GM06990 (cell line): ENCODE results near the gene TEX19.

Experiments
- DNase-seq: peaks from one replicate; pipeline ENCODE4 v3.0.0-alpha.2; 2011; ENCODE audit not compliant: insufficient read length; ENCODE audit errors: extremely low read depth
- H3K27me3 ChIP-seq: replicated peaks from 2 replicates; pipeline ENCODE4 v1.6.0; 2011; ENCODE audit warnings: low read length; ENCODE audit not compliant: control insufficient read depth, insufficient read depth
- H3K36me3 ChIP-seq: 2 replicates; pipeline ENCODE4 v1.5.1; 2011; ENCODE audit warnings: low read length; ENCODE audit not compliant: control insufficient read depth, insufficient read depth
- H3K4me3 ChIP-seq: replicated peaks from 2 replicates; pipeline ENCODE4 v1.5.1; 2011; ENCODE audit warnings: low read depth, mild to moderate bottlenecking, control low read depth, low read length
- CTCF ChIP-seq: IDR thresholded peaks from 2 replicates; pipeline ENCODE4 v1.5.1; 2011; ENCODE audit warnings: low read length, control low read depth, mild to moderate bottlenecking, inconsistent platforms; ENCODE audit not compliant: insufficient read depth, poor library complexity, severe bottlenecking

The TEX19 gene

DNA sequence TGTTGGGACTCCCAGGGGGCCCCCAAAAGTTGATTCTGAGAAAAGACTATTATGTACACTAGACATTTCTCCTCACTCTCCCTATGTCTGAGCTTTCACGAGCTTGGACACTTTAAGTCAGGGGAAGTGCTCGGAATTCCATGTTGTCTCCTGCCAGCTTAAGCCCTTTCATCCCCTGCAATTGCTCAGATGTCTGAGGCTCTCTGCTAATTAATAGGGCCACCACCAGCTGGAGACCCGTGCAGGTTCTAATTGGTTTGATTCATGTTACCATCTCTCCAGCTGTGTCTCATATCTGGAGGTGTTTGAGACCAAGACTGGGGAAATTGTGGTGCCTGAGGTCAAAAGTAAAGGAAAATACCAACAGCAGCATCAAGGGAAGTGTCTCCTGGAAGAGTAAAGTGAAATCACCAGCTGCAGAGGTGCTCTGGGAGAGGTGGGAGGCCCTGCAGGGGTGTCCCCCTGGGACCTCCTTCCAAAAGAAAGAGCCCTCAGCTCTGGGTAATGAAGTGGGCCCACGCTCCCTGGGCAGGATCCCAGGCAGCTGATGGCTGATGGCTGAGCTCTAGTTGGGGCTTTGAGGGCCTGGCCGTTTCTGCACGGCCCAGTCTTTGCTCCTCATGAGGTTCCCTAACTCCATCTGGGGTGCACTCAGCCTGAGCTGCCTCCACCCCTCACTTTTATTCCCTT lies 6.7 kb downstream of the TEX19 start:
- DNase-seq, result no peak
- Histone ChIP-seq H3K36me3 (no peaks in the 10 kb centered on the region), H3K27me3 (no peaks in the 10 kb centered on the region), H3K4me3 (no peak overlapping the region)
- TF ChIP-seq CTCF, result no peak

DNA sequence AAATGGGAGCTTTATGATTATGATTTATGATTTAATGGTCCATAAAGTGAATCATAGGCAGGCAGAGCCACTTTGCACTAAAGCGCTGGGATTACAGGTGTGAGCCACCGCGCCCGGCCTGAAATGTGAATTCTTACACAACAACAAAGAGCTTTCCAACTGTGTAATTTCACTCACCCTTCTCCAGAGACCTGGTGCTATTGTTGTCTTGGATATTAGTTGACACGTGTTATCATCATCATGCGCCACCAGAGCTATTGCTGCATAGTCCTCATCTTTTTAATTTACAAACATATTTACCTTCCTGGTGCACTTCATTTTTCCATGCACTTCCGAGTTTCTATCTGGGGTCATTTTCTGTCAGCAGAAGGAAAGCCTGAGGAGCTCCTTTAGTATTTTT lies 7.7 kb downstream of the TEX19 start:
- TF ChIP-seq CTCF, result no peak
- Histone ChIP-seq H3K4me3 (no peak overlapping the region), H3K36me3 (no peaks in the 10 kb centered on the region), H3K27me3 (no peaks in the 10 kb centered on the region; the same call in 1 of the 2 replicates)
- no peak for DNase-seq

GRCh38 chr17:82367724-82368524 lies 8.9 kb downstream of the TEX19 start:
- H3K36me3 ChIP-seq, result no peaks in the 10 kb centered on the region
- no peak for DNase-seq
- no peak for TF ChIP-seq CTCF
- no peak overlapping the region for H3K4me3 ChIP-seq
- no peaks in the 10 kb centered on the region; the same call in 1 of the 2 replicates for H3K27me3 ChIP-seq

- Histone ChIP-seq H3K36me3 (no peaks in the 10 kb centered on the region), H3K27me3 (no peaks in the 10 kb centered on the region; the same call in 1 of the 2 replicates), H3K4me3 (no peak overlapping the region)
- no peak for DNase-seq
- no peak for TF ChIP-seq CTCF
Observed at GRCh38 chr17:82369211-82369610, 10.2 kb downstream of the TEX19 start.

DNA sequence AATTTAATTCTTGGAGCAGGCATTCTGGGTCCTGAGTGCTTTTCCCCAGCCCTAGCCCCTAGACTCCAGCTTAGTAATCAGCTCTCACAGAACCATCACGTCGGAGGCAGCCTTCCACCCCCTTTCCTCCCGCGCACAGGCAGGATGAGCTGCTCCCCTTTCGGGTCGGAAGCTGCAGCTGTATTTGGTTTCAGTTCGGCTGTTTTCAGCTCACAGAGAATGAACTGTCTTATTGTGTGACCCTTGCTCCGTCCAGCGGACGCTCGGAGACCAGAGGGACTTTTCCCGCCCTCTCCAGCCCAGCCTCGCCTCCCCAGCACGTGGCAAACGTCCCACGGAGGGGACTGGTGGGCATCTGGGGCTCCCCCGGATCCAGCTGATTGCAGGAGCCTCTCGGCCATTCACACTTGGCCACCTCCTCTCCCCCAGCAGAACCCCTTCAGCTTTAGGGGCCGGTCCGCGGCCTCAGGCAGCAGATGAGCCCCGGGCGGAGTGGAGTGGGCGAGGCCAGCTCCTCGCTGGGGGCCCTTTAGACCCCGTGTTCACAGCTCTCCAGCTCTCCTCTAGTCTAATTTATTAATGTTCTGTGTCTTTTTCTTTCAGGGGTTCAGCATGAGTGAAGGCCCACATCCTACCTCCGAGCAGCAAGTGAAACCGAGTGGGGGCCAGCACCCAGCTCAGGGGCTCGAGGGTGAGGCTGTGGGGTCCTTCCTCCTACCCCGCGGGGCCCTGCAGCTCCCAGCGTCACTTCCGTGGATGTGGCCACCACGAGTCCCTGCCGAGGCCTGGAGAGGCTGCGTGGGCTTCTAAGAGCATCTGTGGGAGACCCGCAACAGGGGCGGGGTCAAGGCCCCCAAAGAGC lies 11.7 kb downstream of the TEX19 start:
- H3K4me3 ChIP-seq, result peak overlapping the region; percentile 7
- no peaks in the 10 kb centered on the region for H3K36me3 ChIP-seq
- H3K27me3 ChIP-seq, result no peaks in the 10 kb centered on the region; the same call in 1 of the 2 replicates
- no peak for TF ChIP-seq CTCF
- DNase-seq, result peak; percentile 42
